Osteoblast (primary cell): Measurements from ENCODE around the gene VTN. TPM values are rescaled to one million over a fixed set of nuclear protein-coding genes. Genes with fewer than 3 reads are reported as not detected.
"Not testable (repeated sequence)": the region's sequence is repeated elsewhere in the genome, so short reads cannot be mapped to it uniquely, and the experiment has no call there.

Source experiments
- DNase-seq: peaks from one replicate; pipeline ENCODE4 v3.0.0; 2011; ENCODE audit warnings: low spot score, mixed read lengths; ENCODE audit not compliant: insufficient read length; ENCODE audit errors: missing footprints
- H2AFZ ChIP-seq: 2 replicates; pipeline ENCODE4 v1.6.0; 2011; ENCODE audit warnings: mild to moderate bottlenecking, low read length
- H3K27ac ChIP-seq: 2 replicates; pipeline ENCODE4 v1.5.1; 2011; ENCODE audit warnings: mild to moderate bottlenecking, low read depth, low read length, moderate library complexity
- H3K27me3 ChIP-seq: 2 replicates; pipeline ENCODE4 v1.6.0; 2012; ENCODE audit warnings: mild to moderate bottlenecking, control low read depth, inconsistent platforms, low read length, moderate library complexity; ENCODE audit not compliant: insufficient read depth
- H3K36me3 ChIP-seq: 2 replicates; pipeline ENCODE4 v1.5.1; 2011; ENCODE audit warnings: mild to moderate bottlenecking, low read length, control low read depth, moderate library complexity; ENCODE audit not compliant: insufficient read depth
- H3K4me1 ChIP-seq: 2 replicates; pipeline ENCODE4 v1.5.1; 2011; ENCODE audit warnings: mild to moderate bottlenecking, low read length, control low read depth, moderate library complexity; ENCODE audit not compliant: insufficient read depth
- H3K4me2 ChIP-seq: 2 replicates; pipeline ENCODE4 v1.6.0; 2011; ENCODE audit warnings: mild to moderate bottlenecking, low read length; ENCODE audit not compliant: insufficient read depth
- H3K4me3 ChIP-seq: fragments of 200-600 bp; sonication (generic); 3 replicates; pipeline ENCODE4 v1.5.1; 2012; ENCODE audit warnings: mild to moderate bottlenecking, low read length, inconsistent platforms; ENCODE audit not compliant: insufficient read depth
- H3K79me2 ChIP-seq: 2 replicates; pipeline ENCODE4 v1.6.0; 2012; ENCODE audit warnings: mild to moderate bottlenecking, low read length, control low read depth, inconsistent platforms; ENCODE audit not compliant: insufficient read depth
- H3K9me3 ChIP-seq: 2 replicates; pipeline ENCODE4 v1.5.1; 2011; ENCODE audit warnings: low read depth, low read length, control low read depth
- H4K20me1 ChIP-seq: 2 replicates; pipeline ENCODE4 v1.6.0; 2012; ENCODE audit warnings: mild to moderate bottlenecking, low read length, control low read depth; ENCODE audit not compliant: insufficient read depth
- total RNA-seq: library from RNA; depleted of rRNA; stranded (reverse); fragments of >200 nt; gene quantifications from 2 replicates; pipeline ENCODE4 v1.2.3, GENCODE V29; 2012
- TF ChIP-seq, protein P1 (sequence below): IDR thresholded peaks from 2 replicates; pipeline ENCODE4 v1.5.1; 2011; ENCODE audit warnings: mild to moderate bottlenecking, low read depth, low read length, moderate library complexity; ENCODE audit errors: extremely low read depth

The VTN gene
- total RNA-seq, 1 donor, result not detected

DNA sequence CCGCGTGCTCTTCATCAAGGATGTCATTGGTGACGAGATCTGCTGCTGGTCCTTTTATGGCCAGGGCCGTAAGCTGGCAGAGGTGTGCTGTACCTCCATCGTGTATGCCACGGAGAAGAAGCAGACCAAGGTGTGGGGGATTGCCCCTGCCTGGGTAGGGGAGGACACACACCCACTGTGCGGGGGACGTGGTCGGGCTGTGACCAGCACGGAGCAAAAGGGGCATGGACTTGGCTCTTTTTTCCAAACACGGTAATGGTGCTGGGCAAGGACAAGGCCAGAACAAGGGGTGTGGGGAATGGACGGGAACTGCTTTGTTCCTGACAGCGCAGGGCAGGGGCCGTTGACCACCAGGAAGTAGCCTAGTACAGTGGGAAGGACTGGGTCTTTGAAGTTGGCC lies 27.8 kb downstream of the VTN start:
- H3K9me3 ChIP-seq, result no peaks in the 10 kb centered on the region
- H3K4me2 ChIP-seq, result no peak overlapping the region
- H2AFZ ChIP-seq, result no peak overlapping the region
- peaks cover 39% of the 10 kb centered on the region for H3K4me1 ChIP-seq
- DNase-seq, result no peak
- peaks cover 14% of the 10 kb centered on the region for H4K20me1 ChIP-seq
- H3K27me3 ChIP-seq, result no peaks in the 10 kb centered on the region
- H3K4me3 ChIP-seq, result no peak overlapping the region
- H3K79me2 ChIP-seq, result peaks cover 43% of the 10 kb centered on the region
- H3K27ac ChIP-seq, result no peak overlapping the region
- TF ChIP-seq, protein P1, sequence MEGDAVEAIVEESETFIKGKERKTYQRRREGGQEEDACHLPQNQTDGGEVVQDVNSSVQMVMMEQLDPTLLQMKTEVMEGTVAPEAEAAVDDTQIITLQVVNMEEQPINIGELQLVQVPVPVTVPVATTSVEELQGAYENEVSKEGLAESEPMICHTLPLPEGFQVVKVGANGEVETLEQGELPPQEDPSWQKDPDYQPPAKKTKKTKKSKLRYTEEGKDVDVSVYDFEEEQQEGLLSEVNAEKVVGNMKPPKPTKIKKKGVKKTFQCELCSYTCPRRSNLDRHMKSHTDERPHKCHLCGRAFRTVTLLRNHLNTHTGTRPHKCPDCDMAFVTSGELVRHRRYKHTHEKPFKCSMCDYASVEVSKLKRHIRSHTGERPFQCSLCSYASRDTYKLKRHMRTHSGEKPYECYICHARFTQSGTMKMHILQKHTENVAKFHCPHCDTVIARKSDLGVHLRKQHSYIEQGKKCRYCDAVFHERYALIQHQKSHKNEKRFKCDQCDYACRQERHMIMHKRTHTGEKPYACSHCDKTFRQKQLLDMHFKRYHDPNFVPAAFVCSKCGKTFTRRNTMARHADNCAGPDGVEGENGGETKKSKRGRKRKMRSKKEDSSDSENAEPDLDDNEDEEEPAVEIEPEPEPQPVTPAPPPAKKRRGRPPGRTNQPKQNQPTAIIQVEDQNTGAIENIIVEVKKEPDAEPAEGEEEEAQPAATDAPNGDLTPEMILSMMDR, result no peak
- peaks cover 67% of the 10 kb centered on the region for H3K36me3 ChIP-seq

DNA sequence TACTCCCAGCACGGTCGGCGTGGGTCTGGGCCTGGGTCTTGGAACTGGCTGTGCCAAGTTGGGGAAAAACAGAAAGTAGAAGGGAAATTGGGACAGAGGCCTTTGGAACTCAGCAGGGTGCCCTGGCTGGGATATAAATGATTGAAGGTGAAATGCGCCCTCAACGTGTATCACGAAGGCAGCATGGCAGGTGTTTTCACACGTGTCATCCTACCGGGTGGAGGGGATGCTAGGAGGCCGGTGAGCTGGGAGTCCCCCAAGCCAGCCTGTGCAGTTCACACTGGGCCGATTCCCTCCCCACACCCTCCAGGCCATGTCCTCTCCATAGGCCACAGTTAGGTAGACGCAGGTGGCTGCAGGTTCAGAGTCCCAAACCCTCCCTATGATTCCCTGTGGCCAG lies 28.6 kb downstream of the VTN start:
- no peak overlapping the region for H2AFZ ChIP-seq
- no peak overlapping the region for H3K4me3 ChIP-seq
- peak; percentile 36 for DNase-seq
- TF ChIP-seq, protein P1, result no peak
- no peak overlapping the region for H3K4me2 ChIP-seq
- H3K27ac ChIP-seq, result no peak overlapping the region
- H3K79me2 ChIP-seq, result peaks cover 51% of the 10 kb centered on the region
- peaks cover 62% of the 10 kb centered on the region for H3K36me3 ChIP-seq
- peaks cover 39% of the 10 kb centered on the region for H3K4me1 ChIP-seq
- peaks cover 20% of the 10 kb centered on the region for H4K20me1 ChIP-seq
- H3K27me3 ChIP-seq, result no peaks in the 10 kb centered on the region
- no peaks in the 10 kb centered on the region for H3K9me3 ChIP-seq

DNA sequence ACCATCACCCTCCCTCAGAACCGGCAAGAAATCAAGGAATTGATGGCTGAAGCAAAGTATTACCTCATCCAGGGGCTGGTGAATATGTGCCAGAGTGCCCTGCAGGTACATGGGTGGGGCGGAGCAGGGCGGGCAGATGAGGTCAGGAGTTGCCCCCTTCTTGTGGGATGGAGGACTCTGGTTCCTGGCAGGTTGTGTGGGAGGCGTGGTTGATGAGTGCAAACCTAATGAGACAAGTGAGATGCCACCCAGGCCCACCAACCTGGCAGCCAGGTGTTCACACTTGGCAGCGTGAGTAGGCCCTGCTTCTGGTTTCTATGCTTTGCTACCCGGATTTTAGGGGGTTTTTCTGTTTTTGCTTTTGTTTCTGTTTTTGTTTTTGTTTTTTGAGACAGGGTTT lies 29.7 kb downstream of the VTN start:
- H3K36me3 ChIP-seq, result peaks cover 51% of the 10 kb centered on the region
- H3K79me2 ChIP-seq, result peaks cover 59% of the 10 kb centered on the region

DNA sequence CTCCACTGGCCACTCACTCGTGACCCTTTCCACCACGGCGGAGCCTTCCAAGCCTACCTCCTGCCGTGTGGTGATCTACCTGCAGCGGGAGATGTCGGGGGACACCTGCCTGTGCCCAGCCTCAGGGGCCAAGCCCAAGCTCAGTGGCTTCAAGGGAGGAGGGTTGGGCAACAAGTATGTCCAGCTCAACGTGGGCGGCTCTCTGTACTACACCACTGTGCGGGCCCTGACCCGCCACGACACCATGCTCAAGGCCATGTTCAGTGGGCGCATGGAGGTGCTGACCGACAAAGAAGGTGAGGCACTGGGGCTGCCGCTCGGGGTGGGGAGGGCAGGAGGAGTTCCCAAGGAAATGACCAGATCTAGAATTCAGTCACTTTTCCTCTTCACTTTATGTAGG lies 30.7 kb downstream of the VTN start:
- Histone ChIP-seq H3K79me2 (peaks cover 65% of the 10 kb centered on the region), H3K27ac (no peak overlapping the region), H3K9me3 (no peaks in the 10 kb centered on the region), H3K4me1 (peaks cover 32% of the 10 kb centered on the region), H2AFZ (no peak overlapping the region), H3K4me3 (no peak overlapping the region), H4K20me1 (peaks cover 23% of the 10 kb centered on the region), H3K27me3 (no peaks in the 10 kb centered on the region), H3K4me2 (no peak overlapping the region), H3K36me3 (peaks cover 41% of the 10 kb centered on the region)
- TF ChIP-seq, protein P1, result no peak
- no peak for DNase-seq

More for the DNA sequence above, 29.7 kb downstream of the VTN start:
- Histone ChIP-seq H3K27ac (no peak overlapping the region), H2AFZ (no peak overlapping the region), H4K20me1 (peaks cover 20% of the 10 kb centered on the region), H3K4me1 (peaks cover 30% of the 10 kb centered on the region), H3K4me2 (no peak overlapping the region), H3K9me3 (no peaks in the 10 kb centered on the region), H3K4me3 (no peak overlapping the region), H3K27me3 (no peaks in the 10 kb centered on the region)
- TF ChIP-seq, protein P1, result no peak
- no peak for DNase-seq

DNA sequence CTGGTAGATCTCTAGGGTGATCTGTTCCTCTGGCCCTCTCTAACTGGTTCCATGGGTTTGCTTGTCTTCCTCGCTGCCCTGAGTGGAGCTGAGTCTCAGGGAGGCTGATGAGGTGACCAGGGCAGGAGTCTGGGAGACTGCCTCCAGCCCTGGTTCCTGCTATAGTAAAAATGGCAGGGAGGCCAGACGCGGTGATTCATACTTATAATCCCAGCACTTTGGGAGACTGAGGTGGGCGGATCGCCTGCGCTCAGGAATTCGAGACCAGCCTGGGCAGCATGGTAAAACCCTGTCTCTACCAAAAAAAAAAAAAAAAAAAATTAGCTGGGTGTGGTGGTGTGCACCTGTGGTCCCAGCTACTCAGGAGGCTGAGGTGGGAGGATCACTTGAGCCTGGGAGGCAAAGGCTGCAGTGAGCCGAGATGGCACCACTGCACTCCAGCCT lies 31.3 kb downstream of the VTN start:
- Histone ChIP-seq H3K79me2 (peaks cover 70% of the 10 kb centered on the region), H3K36me3 (peaks cover 35% of the 10 kb centered on the region), H3K4me1 (peaks cover 39% of the 10 kb centered on the region), H3K27ac (peak overlapping the region; percentile 96), H3K4me2 (peak overlapping the region; percentile 51), H4K20me1 (peaks cover 29% of the 10 kb centered on the region)
- H3K9me3 ChIP-seq, H3K4me3 ChIP-seq, DNase-seq, H2AFZ ChIP-seq, H3K27me3 ChIP-seq: not testable (repeated sequence)
